A673 (cell line): ENCODE measurements around the gene RNF187. TPM values are rescaled to one million over a fixed set of nuclear protein-coding genes. Genes with fewer than 3 reads are reported as not detected.

ENCODE experiments used
- BruUV-seq: library from RNA; stranded (reverse); fragments of 400-500 nt; replicated peaks from 2 replicates; lab custom pipeline; 2021; lab: Mats Ljungman, UMichigan
- CTCF ChIA-PET: fragments of 300-600 bp; sonication (Branson Sonifier 250); formaldehyde crosslinking; loops from one replicate; lab custom pipeline; 2022; ENCODE audit warnings: antibody characterized with exemption; lab: Charles Lee
- POLR2A ChIA-PET: fragments of 300-600 bp; sonication (Branson Sonifier 250); formaldehyde crosslinking; loops from one replicate; lab custom pipeline; 2022; ENCODE audit warnings: antibody characterized with exemption; ENCODE audit not compliant: low non-redundant PET; lab: Charles Lee
- DNase-seq: peaks from one replicate; pipeline ENCODE4 v3.0.0-alpha.2; 2015; ENCODE audit warnings: low spot score
- H3K27ac ChIP-seq: fragments of 200-600 bp; sonication (generic); 2 replicates; pipeline ENCODE4 v1.5.1; 2016; ENCODE audit warnings: mixed run types, low read depth, mild to moderate bottlenecking, mixed read lengths, antibody characterized with exemption, low read length; ENCODE audit not compliant: poor library complexity, severe bottlenecking
- H3K27me3 ChIP-seq: fragments of 200-600 bp; sonication (generic); replicated peaks from 2 replicates; pipeline ENCODE4 v1.6.1; 2017; ENCODE audit warnings: mixed run types, low read depth, mild to moderate bottlenecking, mixed read lengths, antibody characterized with exemption, low read length; ENCODE audit not compliant: insufficient read depth, poor library complexity
- H3K36me3 ChIP-seq: fragments of 200-600 bp; sonication (generic); 2 replicates; pipeline ENCODE4 v1.6.1; 2016; ENCODE audit warnings: mixed run types, mild to moderate bottlenecking, mixed read lengths, antibody characterized with exemption, low read length; ENCODE audit not compliant: insufficient read depth, poor library complexity, severe bottlenecking
- H3K4me1 ChIP-seq: fragments of 200-600 bp; sonication (generic); 2 replicates; pipeline ENCODE4 v1.6.1; 2017; ENCODE audit warnings: mixed run types, mild to moderate bottlenecking, mixed read lengths, antibody characterized with exemption, low read length; ENCODE audit not compliant: insufficient read depth, poor library complexity, severe bottlenecking
- H3K4me3 ChIP-seq: fragments of 200-600 bp; sonication (generic); 2 replicates; pipeline ENCODE4 v1.5.1; 2016; ENCODE audit warnings: low read depth, mixed run types, mild to moderate bottlenecking, mixed read lengths, low read length; ENCODE audit not compliant: poor library complexity, severe bottlenecking
- H3K9me3 ChIP-seq: fragments of 200-600 bp; sonication (generic); 2 replicates; pipeline ENCODE4 v1.6.1; 2016; ENCODE audit warnings: mixed run types, low read depth, mild to moderate bottlenecking, mixed read lengths, antibody characterized with exemption, low read length; ENCODE audit not compliant: poor library complexity, severe bottlenecking
- EZH2 ChIP-seq: fragments of 200-600 bp; sonication (generic); IDR thresholded peaks from 2 replicates; pipeline ENCODE4 v1.6.1; 2017; ENCODE audit warnings: borderline replicate concordance, low read depth, mild to moderate bottlenecking, mixed read lengths, antibody characterized with exemption, low read length; ENCODE audit not compliant: poor library complexity, severe bottlenecking
- intact Hi-C: fragments of 100-400 bp; cut with micrococcal nuclease; formaldehyde crosslinking; loops from one replicate; pipeline ENCODE4 v1.10.0; 2022; ENCODE audit not compliant: unreplicated experiment
- total RNA-seq: library from RNA; stranded (reverse); gene quantifications from 2 replicates; pipeline ENCODE4 v1.2.3, GENCODE V29; 2021
- TF ChIP-seq, protein P1 (sequence below): fragments of 300-800, 200-600 bp; sonication (generic); conservative IDR thresholded peaks from 2 replicates; pipeline ENCODE4 v1.5.1; 2017; ENCODE audit warnings: low read depth, mild to moderate bottlenecking, antibody characterized with exemption, low read length, moderate library complexity, mixed read lengths

RNF187 gene
- total RNA-seq, 1 experiment from 2014 or later, result 146 TPM

DNA sequence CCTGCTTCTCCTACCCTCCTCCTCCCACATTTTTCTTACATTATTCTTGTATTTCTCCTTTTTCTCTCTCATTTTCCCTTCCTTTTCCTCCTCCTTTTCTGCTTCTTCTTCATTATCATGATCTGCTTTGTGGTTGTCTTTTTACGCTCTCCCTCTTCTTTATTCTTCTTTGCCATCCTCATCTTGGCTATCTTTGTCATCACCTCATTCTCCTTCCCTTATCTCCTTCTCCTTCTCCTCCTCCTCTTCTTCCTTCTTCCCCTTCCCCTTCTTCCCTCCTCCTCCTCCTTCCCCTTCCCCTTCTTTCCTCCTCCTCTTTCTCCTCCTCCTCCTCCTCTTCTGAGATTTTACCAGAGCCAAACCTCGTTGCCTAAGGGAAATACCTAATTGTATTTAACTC is 30.5 kb downstream of the RNF187 start:
- intact Hi-C loops, result loop anchor here (5.0 kb wide), 1 partner anchor 385 kb away; no protein-coding TSS in a partner anchor
- no TSS peak for BruUV-seq
- Histone ChIP-seq H3K27me3 (peaks cover 48% of the 10 kb centered on the region), H3K27ac (no peak overlapping the region), H3K9me3 (no peaks in the 10 kb centered on the region), H3K4me3 (no peak overlapping the region), H3K4me1 (no peaks in the 10 kb centered on the region), H3K36me3 (no peaks in the 10 kb centered on the region)
- TF ChIP-seq, protein P1, sequence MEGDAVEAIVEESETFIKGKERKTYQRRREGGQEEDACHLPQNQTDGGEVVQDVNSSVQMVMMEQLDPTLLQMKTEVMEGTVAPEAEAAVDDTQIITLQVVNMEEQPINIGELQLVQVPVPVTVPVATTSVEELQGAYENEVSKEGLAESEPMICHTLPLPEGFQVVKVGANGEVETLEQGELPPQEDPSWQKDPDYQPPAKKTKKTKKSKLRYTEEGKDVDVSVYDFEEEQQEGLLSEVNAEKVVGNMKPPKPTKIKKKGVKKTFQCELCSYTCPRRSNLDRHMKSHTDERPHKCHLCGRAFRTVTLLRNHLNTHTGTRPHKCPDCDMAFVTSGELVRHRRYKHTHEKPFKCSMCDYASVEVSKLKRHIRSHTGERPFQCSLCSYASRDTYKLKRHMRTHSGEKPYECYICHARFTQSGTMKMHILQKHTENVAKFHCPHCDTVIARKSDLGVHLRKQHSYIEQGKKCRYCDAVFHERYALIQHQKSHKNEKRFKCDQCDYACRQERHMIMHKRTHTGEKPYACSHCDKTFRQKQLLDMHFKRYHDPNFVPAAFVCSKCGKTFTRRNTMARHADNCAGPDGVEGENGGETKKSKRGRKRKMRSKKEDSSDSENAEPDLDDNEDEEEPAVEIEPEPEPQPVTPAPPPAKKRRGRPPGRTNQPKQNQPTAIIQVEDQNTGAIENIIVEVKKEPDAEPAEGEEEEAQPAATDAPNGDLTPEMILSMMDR, result no peak
- TF ChIP-seq EZH2, result no peak
- DNase-seq, result no peak
- CTCF ChIA-PET, result no interaction called here
- POLR2A ChIA-PET, result no interaction called here

DNA sequence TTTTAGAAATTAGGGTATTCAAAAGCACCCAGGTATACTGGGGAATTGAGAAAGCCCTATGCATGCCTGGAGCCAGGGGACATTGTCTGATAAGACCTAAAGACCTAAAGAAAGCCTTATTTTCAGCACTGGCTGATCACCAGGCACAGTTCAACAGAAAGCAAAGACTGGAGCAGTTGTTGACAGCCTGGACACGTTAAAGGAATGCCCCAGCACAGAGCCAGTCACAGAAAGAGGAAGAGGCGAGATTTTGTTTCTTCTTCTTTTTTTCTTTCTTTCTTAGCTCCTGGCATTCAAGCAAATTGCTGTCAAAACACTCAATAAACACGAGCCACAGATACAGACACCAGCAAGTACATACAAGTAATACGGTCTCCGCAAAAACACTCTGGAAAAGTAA is 40.4 kb downstream of the RNF187 start:
- no peak for DNase-seq
- CTCF ChIA-PET, result no interaction called here
- no peak overlapping the region for H3K4me3 ChIP-seq
- no peak overlapping the region for H3K27ac ChIP-seq
- intact Hi-C loops, result no loop called here
- TF ChIP-seq EZH2, result no peak
- TF ChIP-seq, protein P1, result no peak
- H3K9me3 ChIP-seq, result no peaks in the 10 kb centered on the region
- POLR2A ChIA-PET, result no interaction called here
- no peaks in the 10 kb centered on the region for H3K4me1 ChIP-seq
- no TSS peak for BruUV-seq
- no peaks in the 10 kb centered on the region for H3K36me3 ChIP-seq
- H3K27me3 ChIP-seq, result no peaks in the 10 kb centered on the region

DNA sequence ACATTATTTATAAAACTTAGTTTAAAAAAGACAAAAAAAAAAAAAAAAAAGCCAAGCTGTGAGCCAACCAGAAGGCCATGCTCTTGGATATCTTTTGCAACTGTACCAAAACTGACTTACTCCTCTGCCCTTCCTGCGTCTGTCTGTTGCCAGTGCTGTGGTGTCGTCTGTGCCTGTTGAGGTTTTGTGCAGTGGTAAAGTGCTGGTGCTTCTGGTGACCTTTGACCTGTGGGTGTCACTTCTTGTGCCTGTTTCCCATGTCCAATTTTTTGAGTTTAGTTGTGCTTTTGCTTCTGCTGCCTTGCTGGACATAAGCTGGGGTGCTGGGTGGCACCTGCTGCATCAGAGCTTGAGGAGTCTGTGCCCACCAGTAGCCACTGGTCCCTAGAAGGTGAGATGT is 41.4 kb downstream of the RNF187 start:
- no peaks in the 10 kb centered on the region for H3K9me3 ChIP-seq
- ChIA-PET POLR2A (no interaction called here), CTCF (no interaction called here)
- intact Hi-C loops, result no loop called here
- DNase-seq, result no peak
- no TSS peak for BruUV-seq
- H3K27ac ChIP-seq, result no peak overlapping the region
- H3K4me3 ChIP-seq, result no peak overlapping the region
- H3K36me3 ChIP-seq, result no peaks in the 10 kb centered on the region
- no peaks in the 10 kb centered on the region for H3K27me3 ChIP-seq
- TF ChIP-seq, protein P1, result no peak
- TF ChIP-seq EZH2, result no peak
- no peaks in the 10 kb centered on the region for H3K4me1 ChIP-seq
